A549 treated with dexamethasone at 1 μM for 4 hours (cell line): ENCODE results near the gene SUSD1. TPM values are rescaled to one million over a fixed set of nuclear protein-coding genes. Genes with fewer than 3 reads are reported as not detected.

Source experiments
- total RNA-seq: library from RNA; stranded (reverse); fragments of 200-300 nt; extraction: Qiagen RNA extraction; gene quantifications from 5 replicates; pipeline ENCODE4 v1.2.3, GENCODE V29; 2022

Gene SUSD1
- 13.4 to 16.7 TPM (median 15.7 TPM) in 5 replicates for total RNA-seq

GRCh38 chr9:112174965-112175795 is at the start of gene SUSD1:
Gene SUSD1, minus strand, starts transcription at chr9:112175297. Its CDS starts 62 bp downstream, at chr9:112175235.

Other genes starting within 250 kb of the SUSD1 start
- 31.5 to 52.6 TPM (median 42.4 TPM) in 5 replicates for gene PTBP3, start 158.3 kb upstream of the SUSD1 start, total RNA-seq
- 23.7 to 27.2 TPM (median 26.1 TPM) in 5 replicates for gene HSDL2, start 204.8 kb upstream of the SUSD1 start, total RNA-seq